GM12878 (cell line): ENCODE measurements around the gene HOXB13.

Experiments
- BRCA1 ChIP-seq: IDR thresholded peaks from 2 replicates; pipeline ENCODE4 v1.6.1; 2011; ENCODE audit warnings: low read depth, low read length, improper control_type of control experiment
- EGR1 ChIP-seq, 2 experiments: IDR thresholded peaks; 1 replicate in 1 of 2; 2 replicates in 1 of 2; pipeline ENCODE4 v1.6.1; 2011 to 2012; ENCODE audit warnings: low read depth in 2 of 2, low read length in 2 of 2, borderline replicate concordance in 1 of 2, mild to moderate bottlenecking in 1 of 2, moderate library complexity in 1 of 2
- EZH2 ChIP-seq: IDR thresholded peaks from 2 replicates; pipeline ENCODE4 v1.6.1; 2012; ENCODE audit warnings: low read depth, mild to moderate bottlenecking, control low read depth, inconsistent platforms, low read length, borderline replicate concordance; ENCODE audit not compliant: control insufficient read depth
- JUNB ChIP-seq: IDR thresholded peaks from 2 replicates; pipeline ENCODE4 v1.6.1; 2016; ENCODE audit warnings: antibody characterized with exemption, mild to moderate bottlenecking
- NFXL1 ChIP-seq: fragments of 450-650 bp; IDR thresholded peaks from 2 replicates; pipeline ENCODE4 v1.6.1; 2017; ENCODE audit warnings: antibody characterized with exemption, mild to moderate bottlenecking, borderline replicate concordance
- SIN3A ChIP-seq: IDR thresholded peaks from 2 replicates; pipeline ENCODE4 v1.6.1; 2012; ENCODE audit warnings: low read depth, low read length, improper control_type of control experiment
- TF ChIP-seq, protein P1 (sequence below), 3 experiments: IDR thresholded peaks in 2 of 3; conservative IDR thresholded peaks in 1 of 3; 2 replicates each; pipeline ENCODE4 v1.5.1; 2011; ENCODE audit warnings: low read depth in 3 of 3, low read length in 3 of 3, mild to moderate bottlenecking in 3 of 3, control low read depth in 2 of 3, moderate library complexity in 2 of 3, inconsistent platforms in 1 of 3, mixed read lengths in 1 of 3; ENCODE audit not compliant: control insufficient read depth in 2 of 3, insufficient read depth in 1 of 3; ENCODE audit errors: extremely low read depth in 1 of 3
- TF ChIP-seq, protein P2 (sequence below): IDR thresholded peaks from 2 replicates; pipeline ENCODE4 v1.6.1; 2012; ENCODE audit warnings: low read depth, low read length, improper control_type of control experiment

DNA sequence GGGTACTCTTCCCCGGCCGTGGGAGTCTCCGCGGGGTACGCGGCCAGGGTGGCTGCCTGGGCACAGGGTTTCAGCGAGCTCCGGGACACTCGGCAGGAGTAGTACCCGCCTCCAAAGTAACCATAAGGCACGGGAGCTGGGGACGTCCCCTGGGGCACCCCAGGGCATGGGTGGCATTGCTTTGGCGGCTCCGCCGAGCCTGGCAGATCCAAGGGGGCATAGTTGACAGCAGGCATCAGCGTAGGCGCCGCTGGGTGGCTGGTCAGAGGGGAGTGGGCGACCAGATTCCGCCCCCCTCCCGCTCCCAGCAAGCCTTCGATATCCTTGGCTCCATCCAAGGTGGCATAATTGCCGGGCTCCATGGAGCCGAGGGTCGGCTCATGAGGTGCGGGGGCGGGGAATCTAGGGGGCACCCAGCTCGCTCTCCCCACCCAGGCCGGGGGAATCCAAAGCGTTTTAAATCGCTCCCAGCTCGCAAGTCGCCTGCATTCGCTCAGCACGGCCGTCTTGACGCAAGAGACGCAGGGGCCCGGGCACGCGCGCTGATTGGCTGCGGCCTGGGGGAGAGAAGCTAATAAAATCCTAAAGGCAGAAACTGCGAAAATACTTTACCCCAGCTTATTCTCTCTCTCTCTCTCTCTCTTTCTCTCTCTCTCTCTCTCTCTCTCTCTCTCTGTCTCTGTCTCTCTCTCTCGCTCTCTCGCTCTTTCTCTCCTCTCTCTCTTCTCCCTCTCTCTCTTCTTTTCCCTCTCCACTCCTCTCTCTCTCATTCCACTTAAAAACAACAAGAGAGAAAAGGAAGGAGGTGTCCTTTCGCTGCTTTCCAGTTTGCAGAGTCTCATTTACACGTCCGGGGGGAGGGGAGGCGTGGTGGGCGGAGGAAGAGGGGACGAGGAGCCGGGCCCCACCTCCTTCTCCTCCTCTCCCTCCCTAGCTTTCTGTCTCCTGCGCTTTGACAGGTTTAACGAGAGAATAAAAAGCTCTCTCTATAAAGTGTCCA, at the start of gene HOXB13:
- TF ChIP-seq BRCA1 (no peak), NFXL1 (no peak), SIN3A (no peak), JUNB (no peak), EZH2 (no peak), EGR1 (IDR thresholded peaks at IDR 0.05; ENCODE audit: borderline replicate concordance in 1 of 2, low read depth in 2 of 2, low read length in 2 of 2) (no peak)
- TF ChIP-seq, protein P1, sequence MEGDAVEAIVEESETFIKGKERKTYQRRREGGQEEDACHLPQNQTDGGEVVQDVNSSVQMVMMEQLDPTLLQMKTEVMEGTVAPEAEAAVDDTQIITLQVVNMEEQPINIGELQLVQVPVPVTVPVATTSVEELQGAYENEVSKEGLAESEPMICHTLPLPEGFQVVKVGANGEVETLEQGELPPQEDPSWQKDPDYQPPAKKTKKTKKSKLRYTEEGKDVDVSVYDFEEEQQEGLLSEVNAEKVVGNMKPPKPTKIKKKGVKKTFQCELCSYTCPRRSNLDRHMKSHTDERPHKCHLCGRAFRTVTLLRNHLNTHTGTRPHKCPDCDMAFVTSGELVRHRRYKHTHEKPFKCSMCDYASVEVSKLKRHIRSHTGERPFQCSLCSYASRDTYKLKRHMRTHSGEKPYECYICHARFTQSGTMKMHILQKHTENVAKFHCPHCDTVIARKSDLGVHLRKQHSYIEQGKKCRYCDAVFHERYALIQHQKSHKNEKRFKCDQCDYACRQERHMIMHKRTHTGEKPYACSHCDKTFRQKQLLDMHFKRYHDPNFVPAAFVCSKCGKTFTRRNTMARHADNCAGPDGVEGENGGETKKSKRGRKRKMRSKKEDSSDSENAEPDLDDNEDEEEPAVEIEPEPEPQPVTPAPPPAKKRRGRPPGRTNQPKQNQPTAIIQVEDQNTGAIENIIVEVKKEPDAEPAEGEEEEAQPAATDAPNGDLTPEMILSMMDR (IDR thresholded peaks at IDR 0.05 in 2 of 3, conservative IDR thresholded peaks at IDR 0.05 in 1 of 3; ENCODE audit: control insufficient read depth in 2 of 3, extremely low read depth in 1 of 3, insufficient read depth in 1 of 3, low read depth in 3 of 3, low read length in 3 of 3) = no peak
- TF ChIP-seq, protein P2, sequence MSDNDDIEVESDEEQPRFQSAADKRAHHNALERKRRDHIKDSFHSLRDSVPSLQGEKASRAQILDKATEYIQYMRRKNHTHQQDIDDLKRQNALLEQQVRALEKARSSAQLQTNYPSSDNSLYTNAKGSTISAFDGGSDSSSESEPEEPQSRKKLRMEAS = no peak
